Thoracic aorta (tissue), 2 donors: Measurements from ENCODE around the gene CARD18. TPM values are rescaled to one million over a fixed set of nuclear protein-coding genes. Genes with fewer than 3 reads are reported as not detected.

Experiments used
- ATAC-seq: fragments of 150-250 bp; one replicate; pipeline ENCODE4 v1.8.0; 2017; ENCODE audit warnings: low read depth; ENCODE audit not compliant: insufficient number of reproducible peaks, low FRiP score
- DNase-seq: peaks from one replicate; pipeline ENCODE4 v3.0.0-alpha.2; 2020; ENCODE audit warnings: low spot score
- H3K27ac ChIP-seq, 2 donors: fragments of 200-600 bp; sonication (generic); 1 replicate in 1 of 2; 2 replicates in 1 of 2; pipeline ENCODE4 v1.5.1; 2016; ENCODE audit warnings: mild to moderate bottlenecking in 2 of 2, moderate library complexity in 2 of 2
- H3K27me3 ChIP-seq: fragments of 200-600 bp; sonication (generic); replicated peaks from 2 replicates; pipeline ENCODE4 v1.6.0; 2016; ENCODE audit warnings: mild to moderate bottlenecking; ENCODE audit not compliant: insufficient read depth
- H3K36me3 ChIP-seq: fragments of 200-600 bp; sonication (generic); one replicate; pipeline ENCODE4 v1.5.1; 2016
- H3K4me1 ChIP-seq, 2 donors: fragments of 200-600 bp; sonication (generic); 1 replicate in 1 of 2; 2 replicates in 1 of 2; pipeline versions ENCODE4 v1.5.1 to v1.6.0; 2016; ENCODE audit warnings: low read depth in 2 of 2, mild to moderate bottlenecking in 1 of 2; ENCODE audit not compliant: control insufficient read depth in 1 of 2
- H3K4me3 ChIP-seq: fragments of 200-600 bp; sonication (generic); 2 replicates; pipeline ENCODE4 v1.5.1; 2016; ENCODE audit warnings: mild to moderate bottlenecking
- H3K9me3 ChIP-seq: fragments of 200-600 bp; sonication (generic); 2 replicates; pipeline ENCODE4 v1.5.1; 2016
- total RNA-seq, 2 donors: library from RNA; depleted of rRNA; stranded (reverse); fragments of >200 nt; gene quantifications; one replicate each; pipeline versions ENCODE4 v1.1.0 to v1.2.3, GENCODE V29; 2016
- TF ChIP-seq, protein P1 (sequence below): fragments of 200-600 bp; sonication (generic); IDR thresholded peaks from one replicate; pipeline ENCODE4 v1.5.1; 2019; ENCODE audit warnings: antibody characterized with exemption

CARD18 gene
- total RNA-seq, 2 donors from 2014 or later = not detected

DNA sequence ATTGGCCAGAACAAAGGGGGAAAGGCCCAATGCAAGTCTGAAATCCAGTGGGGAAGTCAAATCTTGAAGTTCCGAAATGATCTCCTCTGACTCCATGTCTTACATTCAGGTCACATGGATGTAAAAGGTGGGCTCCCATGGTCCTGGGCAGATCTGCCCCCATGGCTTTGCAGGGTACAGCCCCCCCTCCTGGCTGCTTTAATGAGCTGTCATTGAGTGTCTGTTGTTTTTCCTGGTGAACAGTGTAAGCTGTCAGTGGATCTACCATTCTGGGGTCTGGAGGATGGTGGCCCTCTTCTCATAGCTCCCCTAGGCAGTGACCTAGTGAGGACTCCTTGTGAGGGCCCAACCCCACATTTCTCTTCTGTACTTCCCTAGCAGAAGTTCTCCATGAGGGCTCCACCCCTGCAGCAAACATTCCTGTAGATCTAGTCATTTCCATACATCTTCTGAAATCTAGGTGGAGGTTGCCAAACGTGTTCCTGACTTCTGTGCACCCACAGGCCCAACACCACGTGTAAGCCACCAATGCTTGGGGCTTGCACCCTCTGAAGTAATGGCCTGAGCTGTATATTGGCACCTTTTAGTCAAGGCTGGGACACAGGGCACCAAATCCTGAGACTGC, 9.3 kb downstream of the CARD18 start:
- TF ChIP-seq, protein P1, sequence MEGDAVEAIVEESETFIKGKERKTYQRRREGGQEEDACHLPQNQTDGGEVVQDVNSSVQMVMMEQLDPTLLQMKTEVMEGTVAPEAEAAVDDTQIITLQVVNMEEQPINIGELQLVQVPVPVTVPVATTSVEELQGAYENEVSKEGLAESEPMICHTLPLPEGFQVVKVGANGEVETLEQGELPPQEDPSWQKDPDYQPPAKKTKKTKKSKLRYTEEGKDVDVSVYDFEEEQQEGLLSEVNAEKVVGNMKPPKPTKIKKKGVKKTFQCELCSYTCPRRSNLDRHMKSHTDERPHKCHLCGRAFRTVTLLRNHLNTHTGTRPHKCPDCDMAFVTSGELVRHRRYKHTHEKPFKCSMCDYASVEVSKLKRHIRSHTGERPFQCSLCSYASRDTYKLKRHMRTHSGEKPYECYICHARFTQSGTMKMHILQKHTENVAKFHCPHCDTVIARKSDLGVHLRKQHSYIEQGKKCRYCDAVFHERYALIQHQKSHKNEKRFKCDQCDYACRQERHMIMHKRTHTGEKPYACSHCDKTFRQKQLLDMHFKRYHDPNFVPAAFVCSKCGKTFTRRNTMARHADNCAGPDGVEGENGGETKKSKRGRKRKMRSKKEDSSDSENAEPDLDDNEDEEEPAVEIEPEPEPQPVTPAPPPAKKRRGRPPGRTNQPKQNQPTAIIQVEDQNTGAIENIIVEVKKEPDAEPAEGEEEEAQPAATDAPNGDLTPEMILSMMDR = no peak
- ATAC-seq = no peak

DNA sequence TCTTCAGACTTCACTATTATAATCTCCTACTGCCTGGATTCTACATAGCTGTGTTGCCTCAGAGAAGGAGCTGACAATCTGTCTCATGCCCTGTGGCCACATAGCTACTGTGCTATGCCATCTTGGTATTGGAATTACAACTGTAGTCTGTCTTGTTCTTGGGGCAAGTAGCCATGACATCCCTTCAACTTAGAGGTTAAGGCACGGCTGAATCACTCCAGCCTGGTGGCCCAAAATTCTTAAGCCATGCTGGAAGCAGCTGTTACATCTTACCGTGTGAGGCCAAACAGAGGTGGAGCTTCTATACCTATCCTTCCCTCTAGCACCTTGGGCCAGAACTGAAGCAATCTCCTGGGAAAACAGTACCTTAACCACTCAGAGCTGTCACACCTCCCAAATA, 14.8 kb downstream of the CARD18 start:
- Histone ChIP-seq H3K4me3 (no peak overlapping the region), H3K4me1 (no peaks in the 10 kb centered on the region), H3K9me3 (no peaks in the 10 kb centered on the region), H3K36me3 (no peaks in the 10 kb centered on the region), H3K27ac (no peak overlapping the region), H3K27me3 (no peaks in the 10 kb centered on the region)
- DNase-seq (no peak), ATAC-seq (no peak)
- TF ChIP-seq, protein P1 = no peak

More for the DNA sequence above, 9.3 kb downstream of the CARD18 start:
- H3K27ac ChIP-seq = no peak overlapping the region
- H3K27me3 ChIP-seq = no peaks in the 10 kb centered on the region
- H3K4me1 ChIP-seq = no peaks in the 10 kb centered on the region
- no peaks in the 10 kb centered on the region for H3K9me3 ChIP-seq
- H3K4me3 ChIP-seq = no peak overlapping the region
- no peaks in the 10 kb centered on the region for H3K36me3 ChIP-seq
- DNase-seq = no peak

DNA sequence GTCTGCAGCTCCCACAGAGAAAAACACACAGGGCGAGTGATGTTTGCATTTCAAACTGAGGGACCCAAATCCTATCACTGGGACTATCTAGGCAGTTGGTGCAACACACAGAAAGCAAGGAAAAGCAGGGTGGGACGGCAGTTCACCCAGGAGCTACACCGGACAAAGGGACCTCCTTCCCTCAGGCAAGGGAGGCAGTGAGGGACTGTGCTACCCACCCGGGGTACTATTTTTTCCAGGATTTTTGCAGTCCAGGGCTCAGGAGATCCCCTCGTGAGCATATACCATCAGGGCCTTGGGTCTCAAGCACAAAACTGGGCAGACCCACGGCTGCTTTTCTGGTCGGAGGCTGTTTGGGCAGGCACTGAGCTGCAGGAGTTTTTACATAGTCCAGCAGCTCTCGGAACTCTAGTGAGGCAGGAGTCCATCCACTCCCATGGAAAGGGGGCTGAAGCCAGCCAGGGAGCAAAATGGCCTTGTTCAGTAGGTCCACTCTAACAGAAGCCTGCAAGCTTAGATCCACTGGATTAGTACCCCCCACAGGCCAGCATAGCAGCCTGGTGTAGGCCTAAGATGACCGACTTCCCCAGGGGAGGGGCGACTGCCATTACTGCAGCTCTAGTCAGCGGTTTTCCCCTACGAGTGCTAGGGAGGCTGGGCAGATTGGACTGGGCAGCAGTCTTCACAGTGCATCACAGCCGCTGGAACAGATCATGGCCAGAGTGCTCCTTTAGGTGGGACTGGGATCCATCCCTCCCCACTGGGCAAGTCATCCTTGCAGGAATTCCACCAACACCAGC, 28.2 kb downstream of the CARD18 start:
- no peak for ATAC-seq
- H3K4me3 ChIP-seq = no peak overlapping the region
- no peaks in the 10 kb centered on the region for H3K9me3 ChIP-seq
- TF ChIP-seq, protein P1 = no peak
- no peaks in the 10 kb centered on the region for H3K27me3 ChIP-seq
- peaks cover 0 to 2% of the 10 kb centered on the region in 2 donors for H3K4me1 ChIP-seq
- no peak for DNase-seq
- H3K36me3 ChIP-seq = no peaks in the 10 kb centered on the region
- no peak overlapping the region for H3K27ac ChIP-seq

DNA sequence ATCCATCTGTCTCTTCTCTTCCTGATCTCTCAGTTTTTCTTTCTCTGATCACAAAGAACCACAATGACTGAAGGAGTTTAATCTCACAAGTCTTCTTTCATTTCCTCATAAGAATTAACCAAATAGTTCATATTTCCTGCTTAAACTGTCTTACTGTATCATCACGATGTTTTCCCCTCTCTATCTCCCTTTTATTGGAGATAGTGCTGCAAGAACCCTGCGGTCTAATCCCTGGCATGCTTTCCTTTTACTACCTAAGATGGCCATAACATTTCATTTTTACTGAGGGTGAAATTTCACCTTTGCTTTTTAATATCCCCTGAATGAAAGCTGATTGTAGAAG, 28.9 kb downstream of the CARD18 start:
- no peaks in the 10 kb centered on the region for H3K36me3 ChIP-seq
- peak overlapping the region; percentile 34 for H3K4me3 ChIP-seq
- no peak overlapping the region for H3K27ac ChIP-seq
- no peaks in the 10 kb centered on the region for H3K27me3 ChIP-seq
- ATAC-seq (no peak), DNase-seq (no peak)
- H3K4me1 ChIP-seq = peaks cover 0 to 6% of the 10 kb centered on the region in 2 donors
- H3K9me3 ChIP-seq = no peaks in the 10 kb centered on the region
- TF ChIP-seq, protein P1 = no peak

DNA sequence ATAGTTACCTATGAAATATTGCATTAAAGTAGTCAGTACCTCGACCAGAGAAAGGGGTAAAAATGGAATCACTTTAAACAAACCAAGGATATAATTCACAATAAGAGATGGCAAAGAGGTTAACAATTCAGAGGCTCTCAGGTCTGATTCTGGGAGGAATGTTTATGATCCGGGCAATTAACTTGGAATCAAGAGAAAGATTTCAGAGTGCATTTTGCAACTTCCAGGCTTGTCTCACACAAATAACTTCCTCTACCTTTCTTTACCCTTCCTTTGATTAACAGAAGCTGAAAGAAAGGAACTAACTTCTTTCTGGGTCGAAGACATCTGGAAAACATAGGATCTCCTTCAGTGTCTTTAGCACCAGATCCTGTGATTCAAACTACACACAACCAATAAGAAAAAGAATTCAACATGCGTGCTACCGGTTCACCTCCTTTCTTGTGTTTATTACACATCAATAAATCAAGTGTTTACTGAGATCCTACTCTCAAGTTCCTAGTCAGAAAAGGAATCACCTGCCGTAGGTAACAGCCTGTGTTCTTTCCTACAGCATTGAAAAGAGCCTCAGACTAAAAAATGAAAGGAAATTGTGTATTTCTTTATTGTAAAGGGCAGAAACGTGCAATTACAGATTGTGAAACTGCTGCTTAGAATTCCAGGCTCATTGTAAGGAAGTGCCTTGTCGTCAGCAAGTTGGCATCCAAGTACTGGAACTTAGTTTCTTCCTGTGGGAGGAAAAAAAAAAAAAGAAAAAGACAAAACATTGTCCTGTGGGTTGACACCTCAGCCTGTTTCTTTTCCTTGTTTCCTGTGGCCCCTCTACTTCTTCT, 29.5 kb downstream of the CARD18 start:
- no peak overlapping the region for H3K27ac ChIP-seq
- no peak for ATAC-seq

More for the DNA sequence above, 29.5 kb downstream of the CARD18 start:
- Histone ChIP-seq H3K4me1 (peaks cover 0 to 6% of the 10 kb centered on the region in 2 donors), H3K9me3 (no peaks in the 10 kb centered on the region), H3K27me3 (no peaks in the 10 kb centered on the region), H3K4me3 (peak overlapping the region; percentile 34), H3K36me3 (no peaks in the 10 kb centered on the region)
- TF ChIP-seq, protein P1 = no peak
- DNase-seq = no peak
